HepG2 (cell line): ENCODE results near the gene CNTN4. TPM values are rescaled to one million over a fixed set of nuclear protein-coding genes. Genes with fewer than 3 reads are reported as not detected.

Experiments used
- ATAC-seq: fragments of 200-7000 bp; cut with Tn5 transposase; 3 replicates; pipeline ENCODE4 v1.9.1; 2020; ENCODE audit warnings: mild to moderate bottlenecking, moderate library complexity
- BruUV-seq: library from RNA; stranded (reverse); fragments of 400-500 nt; replicated peaks from 2 replicates; lab custom pipeline; 2021; lab: Mats Ljungman, UMichigan
- CTCF ChIA-PET: fragments of 300-600 bp; formaldehyde crosslinking; extraction: SDS; loops from one replicate; lab custom pipeline; 2021; ENCODE audit warnings: low total read pairs, inconsistent platforms, low intra/inter-chr PET ratio; lab: Yijun Ruan, JAX
- POLR2A ChIA-PET: fragments of 350-600 bp; sonication (Branson Sonifier 250); formaldehyde crosslinking; loops from one replicate; lab custom pipeline; 2020; ENCODE audit warnings: antibody characterized with exemption, inconsistent platforms; lab: Yijun Ruan, JAX
- DNase-seq: peaks from one replicate; pipeline ENCODE4 v3.0.0-alpha.2; 2015; ENCODE audit warnings: low spot score
- FAIRE-seq: peaks from 3 replicates; lab custom pipeline; 2011; peaks lifted over from hg19 to GRCh38; lab: Jason Lieb, UNC
- H2AFZ ChIP-seq: one replicate; pipeline ENCODE4 v1.6.1; 2011; ENCODE audit warnings: low read length, inconsistent platforms
- H3K27ac ChIP-seq: fragments of 300-600 bp; 3 replicates; pipeline ENCODE4 v1.8.0; 2011; ENCODE audit warnings: mixed run types, mild to moderate bottlenecking, mixed read lengths, low read length, inconsistent platforms; ENCODE audit not compliant: insufficient read depth; ENCODE audit errors: extremely low read length
- H3K27me3 ChIP-seq, 2 experiments: fragments of 200-600 bp in 1 of 2; 2 replicates in 1 of 2; 3 replicates in 1 of 2; pipeline versions ENCODE4 v1.6.0 to v1.8.0; 2011; ENCODE audit warnings: low read length in 2 of 2, mild to moderate bottlenecking in 2 of 2, moderate library complexity in 2 of 2, inconsistent platforms in 1 of 2; ENCODE audit not compliant: insufficient read depth in 2 of 2, control insufficient read depth in 1 of 2
- H3K36me3 ChIP-seq, 2 experiments: fragments of 200-600 bp in 1 of 2; replicated peaks in 1 of 2; 2 replicates in 1 of 2; 3 replicates in 1 of 2; pipeline versions ENCODE4 v1.5.1 to v1.8.0; 2011; ENCODE audit warnings: low read length in 2 of 2, inconsistent platforms in 1 of 2; ENCODE audit not compliant: insufficient read depth in 2 of 2, control insufficient read depth in 1 of 2
- H3K4me1 ChIP-seq: 2 replicates; pipeline ENCODE4 v1.5.1; 2012; ENCODE audit warnings: low read length, inconsistent platforms; ENCODE audit not compliant: insufficient read depth
- H3K4me2 ChIP-seq: 2 replicates; pipeline ENCODE4 v1.6.0; 2011; ENCODE audit warnings: low read depth, low read length, inconsistent platforms
- H3K4me3 ChIP-seq, 3 experiments: fragments of 200-600 bp in 1 of 3; sonication (generic), shearing (Covaris generic) in 1 of 3; replicated peaks in 1 of 3; 2 replicates each; pipeline ENCODE4 v1.5.1; 2011 to 2016; ENCODE audit warnings: low read length in 3 of 3, inconsistent platforms in 2 of 3, low read depth in 2 of 3, mild to moderate bottlenecking in 2 of 3, control low read depth in 1 of 3, mixed read lengths in 1 of 3; ENCODE audit not compliant: insufficient read depth in 1 of 3
- H3K79me2 ChIP-seq: one replicate; pipeline ENCODE4 v1.6.1; 2011; ENCODE audit warnings: low read length, inconsistent platforms; ENCODE audit not compliant: insufficient read depth
- H3K9ac ChIP-seq: 2 replicates; pipeline ENCODE4 v1.6.0; 2011; ENCODE audit warnings: mild to moderate bottlenecking, low read depth, low read length, inconsistent platforms; ENCODE audit not compliant: insufficient read depth
- H3K9me3 ChIP-seq: 2 replicates; pipeline ENCODE4 v1.5.1; 2012; ENCODE audit warnings: mild to moderate bottlenecking, low read length
- H4K20me1 ChIP-seq: 2 replicates; pipeline ENCODE4 v1.6.0; 2011; ENCODE audit warnings: inconsistent platforms, mild to moderate bottlenecking, low read length, moderate library complexity; ENCODE audit not compliant: insufficient read depth
- ADNP ChIP-seq: sonication (generic); formaldehyde crosslinking; IDR thresholded peaks from 2 replicates; pipeline ENCODE4 v1.4.0; 2020; ENCODE audit warnings: missing genetic modification reagents
- FOSL2 ChIP-seq: sonication (generic); formaldehyde crosslinking; IDR thresholded peaks from 2 replicates; pipeline ENCODE4 v1.4.0; 2020; ENCODE audit warnings: missing genetic modification reagents
- MYC ChIP-seq: sonication (generic); formaldehyde crosslinking; IDR thresholded peaks from 2 replicates; pipeline ENCODE4 v1.9.0; 2021; ENCODE audit warnings: missing genetic modification reagents, borderline replicate concordance
- NONO ChIP-seq, 2 experiments: fragments of 450-650 bp in 1 of 2; sonication (generic) in 1 of 2; formaldehyde crosslinking in 1 of 2; IDR thresholded peaks in 1 of 2; conservative IDR thresholded peaks in 1 of 2; 2 replicates each; pipeline versions ENCODE4 v1.6.1 to v1.8.0; 2017 to 2022; ENCODE audit warnings: mild to moderate bottlenecking in 1 of 2, missing genetic modification reagents in 1 of 2, moderate library complexity in 1 of 2
- NR2F2 ChIP-seq: IDR thresholded peaks from 2 replicates; pipeline ENCODE4 v1.6.1; 2012; ENCODE audit warnings: low read depth, inconsistent platforms, borderline replicate concordance
- PAF1 ChIP-seq: IDR thresholded peaks from 2 replicates; pipeline ENCODE4 v1.6.1; 2016; ENCODE audit warnings: missing genetic modification reagents, missing compliant biosample characterization
- RFX3 ChIP-seq: IDR thresholded peaks from 2 replicates; pipeline ENCODE4 v1.6.1; 2016; ENCODE audit warnings: missing biosample characterization, missing genetic modification reagents
- TOE1 ChIP-seq: sonication (generic); formaldehyde crosslinking; IDR thresholded peaks from 2 replicates; pipeline ENCODE4 v1.4.0; 2020; ENCODE audit warnings: mild to moderate bottlenecking, missing genetic modification reagents
- ZNF138 ChIP-seq: sonication (generic); formaldehyde crosslinking; IDR thresholded peaks from 2 replicates; pipeline ENCODE4 v1.5.0; 2020; ENCODE audit warnings: mild to moderate bottlenecking, low read depth, missing genetic modification reagents
- ZNF383 ChIP-seq: sonication (generic); formaldehyde crosslinking; IDR thresholded peaks from 2 replicates; pipeline ENCODE4 v1.4.0; 2020; ENCODE audit warnings: missing genetic modification reagents, mild to moderate bottlenecking, borderline replicate concordance
- ZNF629 ChIP-seq: sonication (generic); formaldehyde crosslinking; conservative IDR thresholded peaks from 2 replicates; pipeline ENCODE4 v1.5.0; 2020; ENCODE audit warnings: missing genetic modification reagents
- WGBS: methylation state at CpG from one replicate; pipeline ENCODE4 v1.1.6; 2017; ENCODE audit warnings: low lambda C conversion rate; 5-methylcytosine and 5-hydroxymethylcytosine counted together
- in situ Hi-C: cut with HindIII; loops from 2 replicates; pipeline ENCODE4 v1.10.0; 2017; ENCODE audit warnings: low pct_unique_long_range_greater_than_20kb; ENCODE audit not compliant: extremely low pct_ligation_motif_present
- intact Hi-C: fragments of 100-400 bp; cut with micrococcal nuclease; formaldehyde crosslinking; loops from one replicate; pipeline ENCODE4 v1.10.0; 2022; ENCODE audit not compliant: unreplicated experiment
- polyA plus RNA-seq, 8 experiments: library from polyadenylated mRNA; depleted of rRNA in 3 of 8; stranded (reverse) in 7 of 8; unstranded in 1 of 8; fragments of >200 nt; fragmentation: Illumina TruSeq in 4 of 8; extraction: Trizol in 4 of 8; gene quantifications; 2 replicates each; pipeline versions ENCODE4 v1.2.1 to v1.2.3, GENCODE V29; 2011 to 2016; ENCODE audit warnings: low read depth in 4 of 8, missing spikeins in 1 of 8, mixed read lengths in 1 of 8; ENCODE audit not compliant: insufficient read depth in 1 of 8
- total RNA-seq, 5 experiments: library from RNA; depleted of rRNA; stranded (reverse); fragments of >200 nt; fragmentation: Illumina TruSeq; extraction: Trizol; gene quantifications; 2 replicates each; pipeline ENCODE4 v1.2.3, GENCODE V29; 2016; ENCODE audit warnings: low read depth in 1 of 5
- TF ChIP-seq, protein P1 (sequence below): IDR thresholded peaks from 2 replicates; pipeline ENCODE4 v1.6.1; 2016; ENCODE audit warnings: mild to moderate bottlenecking, missing biosample characterization, missing genetic modification reagents
- TF ChIP-seq, protein P2 (sequence below): sonication (generic); formaldehyde crosslinking; IDR thresholded peaks from 2 replicates; pipeline ENCODE4 v1.4.0; 2020; ENCODE audit warnings: missing genetic modification reagents
- TF ChIP-seq, protein P3 (sequence below): sonication (generic); formaldehyde crosslinking; IDR thresholded peaks from 2 replicates; pipeline ENCODE4 v1.8.1; 2023; ENCODE audit warnings: mild to moderate bottlenecking, missing genetic modification reagents

CNTN4 gene
- total and polyA plus RNA-seq, 2 of the 13 experiments (the other 11 are each of a cell fraction or from before 2014, with no cell fraction given) = 0.01 to 0.13 TPM

- no peak for TF ChIP-seq ZNF138 (CRISPR knock-in tag)
- no peak for TF ChIP-seq MYC
- no peak for TF ChIP-seq ADNP
- TF ChIP-seq FOSL2 (CRISPR knock-in tag) = no peak
- no peak for TF ChIP-seq ZNF629 (CRISPR knock-in tag)
- no peak for TF ChIP-seq RFX3 (CRISPR knock-in tag)
- TF ChIP-seq NONO (IDR thresholded peaks at IDR 0.05) = no peak
- no peak for TF ChIP-seq NONO (CRISPR knock-in tag; conservative IDR thresholded peaks at IDR 0.05)
- TF ChIP-seq, protein P1, sequence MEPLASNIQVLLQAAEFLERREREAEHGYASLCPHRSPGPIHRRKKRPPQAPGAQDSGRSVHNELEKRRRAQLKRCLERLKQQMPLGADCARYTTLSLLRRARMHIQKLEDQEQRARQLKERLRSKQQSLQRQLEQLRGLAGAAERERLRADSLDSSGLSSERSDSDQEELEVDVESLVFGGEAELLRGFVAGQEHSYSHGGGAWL = no peak
- TF ChIP-seq, protein P2, sequence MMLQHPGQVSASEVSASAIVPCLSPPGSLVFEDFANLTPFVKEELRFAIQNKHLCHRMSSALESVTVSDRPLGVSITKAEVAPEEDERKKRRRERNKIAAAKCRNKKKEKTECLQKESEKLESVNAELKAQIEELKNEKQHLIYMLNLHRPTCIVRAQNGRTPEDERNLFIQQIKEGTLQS (CRISPR knock-in tag) = no peak
- TF ChIP-seq NR2F2 = no peak
These were observed 412.7 kb downstream of the CNTN4 start (continued) for GRCh38 chr3:2511356-2511755.

- no peaks in the 10 kb centered on the region for H3K4me1 ChIP-seq
- H2AFZ ChIP-seq = no peak overlapping the region
- no peak for ATAC-seq
- intact Hi-C loops (no loop called here), in situ Hi-C loops (no loop called here)
- no peak overlapping the region for H3K4me2 ChIP-seq
- H4K20me1 ChIP-seq = no peaks in the 10 kb centered on the region
- no peaks in the 10 kb centered on the region; a peak in 1 of 5 replicates for H3K27me3 ChIP-seq
- H3K9me3 ChIP-seq = no peaks in the 10 kb centered on the region
- no peak overlapping the region for H3K9ac ChIP-seq
- 8% methylated on average over 2 of the region's 2 CpGs for WGBS
- POLR2A ChIA-PET = no interaction called here
- BruUV-seq = no TSS peak
- H3K27ac ChIP-seq = no peak overlapping the region
- FAIRE-seq = no peak
- no peak for DNase-seq
- TF ChIP-seq TOE1 (CRISPR knock-in tag) = no peak
- TF ChIP-seq PAF1 (CRISPR knock-in tag) = no peak
- TF ChIP-seq, protein P3, sequence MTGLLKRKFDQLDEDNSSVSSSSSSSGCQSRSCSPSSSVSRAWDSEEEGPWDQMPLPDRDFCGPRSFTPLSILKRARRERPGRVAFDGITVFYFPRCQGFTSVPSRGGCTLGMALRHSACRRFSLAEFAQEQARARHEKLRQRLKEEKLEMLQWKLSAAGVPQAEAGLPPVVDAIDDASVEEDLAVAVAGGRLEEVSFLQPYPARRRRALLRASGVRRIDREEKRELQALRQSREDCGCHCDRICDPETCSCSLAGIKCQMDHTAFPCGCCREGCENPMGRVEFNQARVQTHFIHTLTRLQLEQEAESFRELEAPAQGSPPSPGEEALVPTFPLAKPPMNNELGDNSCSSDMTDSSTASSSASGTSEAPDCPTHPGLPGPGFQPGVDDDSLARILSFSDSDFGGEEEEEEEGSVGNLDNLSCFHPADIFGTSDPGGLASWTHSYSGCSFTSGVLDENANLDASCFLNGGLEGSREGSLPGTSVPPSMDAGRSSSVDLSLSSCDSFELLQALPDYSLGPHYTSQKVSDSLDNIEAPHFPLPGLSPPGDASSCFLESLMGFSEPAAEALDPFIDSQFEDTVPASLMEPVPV (CRISPR knock-in tag) = no peak
- no peak for TF ChIP-seq ZNF383 (CRISPR knock-in tag)
- TF ChIP-seq, all 625 proteins: peak for 0
- Histone ChIP-seq H3K36me3 (no peaks in the 10 kb centered on the region), H3K4me3 (no peak overlapping the region), H3K79me2 (no peaks in the 10 kb centered on the region)
- CTCF ChIA-PET = no interaction called here
These were observed 414.2 kb downstream of the CNTN4 start for GRCh38 chr3:2512881-2513280.
